H9 (cell line): ENCODE data around the gene DNAH8. TPM values are rescaled to one million over a fixed set of nuclear protein-coding genes. Genes with fewer than 3 reads are reported as not detected.

ENCODE experiments used
- DNase-seq: peaks from one replicate; pipeline ENCODE4 v3.0.0-alpha.2; 2017
- H2AFZ ChIP-seq: one replicate; pipeline ENCODE4 v1.6.1; 2013; ENCODE audit warnings: mild to moderate bottlenecking, low read length, control low read depth, moderate library complexity
- H2AK5ac ChIP-seq: 2 replicates; pipeline ENCODE4 v1.6.1; 2013; ENCODE audit warnings: low read length, control low read depth, mixed read lengths; ENCODE audit not compliant: insufficient read length
- H2BK120ac ChIP-seq: one replicate; pipeline ENCODE4 v1.6.1; 2013; ENCODE audit warnings: low read depth, mild to moderate bottlenecking, low read length, control low read depth, inconsistent platforms; ENCODE audit not compliant: poor library complexity, severe bottlenecking
- H2BK12ac ChIP-seq: 2 replicates; pipeline ENCODE4 v1.6.1; 2013; ENCODE audit warnings: low read length, control low read depth, mixed read lengths, low read depth; ENCODE audit not compliant: insufficient read length
- H2BK15ac ChIP-seq: 2 replicates; pipeline ENCODE4 v1.6.1; 2013; ENCODE audit warnings: low read depth, low read length, control low read depth
- H2BK20ac ChIP-seq: one replicate; pipeline ENCODE4 v1.6.1; 2013; ENCODE audit warnings: low read depth, mild to moderate bottlenecking, low read length, control low read depth, inconsistent platforms; ENCODE audit not compliant: poor library complexity, severe bottlenecking
- H2BK5ac ChIP-seq: 2 replicates; pipeline ENCODE4 v1.6.1; 2013; ENCODE audit warnings: low read length, control low read depth, mixed read lengths; ENCODE audit not compliant: insufficient read length
- H3K14ac ChIP-seq: 2 replicates; pipeline ENCODE4 v1.6.1; 2013; ENCODE audit warnings: low read length, control low read depth; ENCODE audit not compliant: insufficient read depth
- H3K18ac ChIP-seq: 2 replicates; pipeline ENCODE4 v1.6.1; 2013; ENCODE audit warnings: low read depth, mild to moderate bottlenecking, mixed read lengths, low read length, control low read depth; ENCODE audit not compliant: insufficient read length
- H3K23ac ChIP-seq: 2 replicates; pipeline ENCODE4 v1.6.1; 2013; ENCODE audit warnings: low read length, control low read depth, mixed read lengths, low read depth; ENCODE audit not compliant: insufficient read length
- H3K23me2 ChIP-seq: 2 replicates; pipeline ENCODE4 v1.6.1; 2013; ENCODE audit warnings: low read depth, mild to moderate bottlenecking, mixed read lengths, low read length, control low read depth; ENCODE audit not compliant: insufficient read length, poor library complexity, severe bottlenecking
- H3K27ac ChIP-seq: 2 replicates; pipeline ENCODE4 v1.5.1; 2013; ENCODE audit warnings: low read length, control low read depth, mixed read lengths, low read depth; ENCODE audit not compliant: insufficient read length
- H3K27me3 ChIP-seq: 2 replicates; pipeline ENCODE4 v1.6.1; 2013; ENCODE audit warnings: low read length, control low read depth, inconsistent platforms; ENCODE audit not compliant: insufficient read depth
- H3K4ac ChIP-seq: 2 replicates; pipeline ENCODE4 v1.6.1; 2013; ENCODE audit warnings: low read depth, mild to moderate bottlenecking, control low read depth, inconsistent platforms, low read length, moderate library complexity
- H3K4me1 ChIP-seq: 2 replicates; pipeline ENCODE4 v1.6.1; 2013; ENCODE audit warnings: low read length, control low read depth, inconsistent platforms; ENCODE audit not compliant: insufficient read depth
- H3K4me2 ChIP-seq: 2 replicates; pipeline ENCODE4 v1.6.1; 2013; ENCODE audit warnings: low read length, control low read depth, mixed read lengths; ENCODE audit not compliant: insufficient read length, insufficient read depth
- H3K56ac ChIP-seq: 2 replicates; pipeline ENCODE4 v1.6.1; 2013; ENCODE audit warnings: low read depth, mild to moderate bottlenecking, mixed read lengths, low read length, control low read depth; ENCODE audit not compliant: insufficient read length
- H3K79me1 ChIP-seq: 2 replicates; pipeline ENCODE4 v1.6.1; 2013; ENCODE audit warnings: low read depth, mild to moderate bottlenecking, moderate library complexity, low read length, control low read depth, inconsistent platforms; ENCODE audit not compliant: insufficient read depth, poor library complexity, severe bottlenecking
- H3K79me2 ChIP-seq: 2 replicates; pipeline ENCODE4 v1.6.1; 2013; ENCODE audit warnings: low read length, control low read depth, inconsistent platforms; ENCODE audit not compliant: insufficient read depth
- H3K9ac ChIP-seq: 2 replicates; pipeline ENCODE4 v1.6.1; 2013; ENCODE audit warnings: low read length, control low read depth, mixed read lengths; ENCODE audit not compliant: insufficient read length; ENCODE audit errors: extremely low read depth
- H3K9me3 ChIP-seq: one replicate; pipeline ENCODE4 v1.6.1; 2013; ENCODE audit warnings: low read depth, low read length, inconsistent platforms; ENCODE audit not compliant: control insufficient read depth
- H3T11ph ChIP-seq: one replicate; pipeline ENCODE4 v1.6.1; 2013; ENCODE audit warnings: mild to moderate bottlenecking, low read length, control low read depth, inconsistent platforms
- H4K20me1 ChIP-seq: one replicate; pipeline ENCODE4 v1.6.1; 2013; ENCODE audit not compliant: control insufficient read depth, insufficient read length, insufficient read depth
- H4K5ac ChIP-seq: 2 replicates; pipeline ENCODE4 v1.6.1; 2013; ENCODE audit warnings: low read depth, mild to moderate bottlenecking, mixed read lengths, low read length, control low read depth; ENCODE audit not compliant: insufficient read length
- H4K8ac ChIP-seq: replicated peaks from 2 replicates; pipeline ENCODE4 v1.6.1; 2013; ENCODE audit warnings: low read length, control low read depth, mixed read lengths, low read depth; ENCODE audit not compliant: insufficient read length
- H4K91ac ChIP-seq: 2 replicates; pipeline ENCODE4 v1.6.1; 2013; ENCODE audit warnings: low read depth, mild to moderate bottlenecking, moderate library complexity, mixed read lengths, low read length, control low read depth; ENCODE audit not compliant: insufficient read length
- H3K27ac Mint-ChIP-seq, 3 experiments: 2 replicates in 2 of 3; 3 replicates in 1 of 3; pipeline ENCODE4 v1.8.0; 2020 to 2021; ENCODE audit warnings: mixed read lengths in 3 of 3, mild to moderate bottlenecking in 1 of 3, moderate library complexity in 1 of 3
- H3K27me3 Mint-ChIP-seq: 2 replicates; pipeline ENCODE4 v1.8.0; 2021; ENCODE audit warnings: low read depth, mild to moderate bottlenecking, moderate library complexity, mixed read lengths
- H3K36me3 Mint-ChIP-seq, 3 experiments: 2 replicates in 2 of 3; 3 replicates in 1 of 3; pipeline ENCODE4 v1.8.0; 2020 to 2021; ENCODE audit warnings: low read depth in 3 of 3, mixed read lengths in 3 of 3; ENCODE audit not compliant: insufficient read depth in 1 of 3
- H3K4me1 Mint-ChIP-seq, 2 experiments: 2 replicates each; pipeline ENCODE4 v1.8.0; 2020; ENCODE audit warnings: mixed read lengths in 2 of 2
- H3K4me3 Mint-ChIP-seq, 2 experiments: 2 replicates in 1 of 2; 3 replicates in 1 of 2; pipeline ENCODE4 v1.8.0; 2020 to 2021; ENCODE audit warnings: mild to moderate bottlenecking in 2 of 2, mixed read lengths in 2 of 2, moderate library complexity in 1 of 2
- H3K9me3 Mint-ChIP-seq, 2 experiments: 2 replicates in 1 of 2; 3 replicates in 1 of 2; pipeline ENCODE4 v1.8.0; 2020; ENCODE audit warnings: mild to moderate bottlenecking in 2 of 2, mixed read lengths in 2 of 2, moderate library complexity in 1 of 2
- WGBS: extraction: QIAGEN DNeasy Blood & Tissue Kit; methylation state at CpG from one replicate; pipeline ENCODE4 v1.1.7; 2013; ENCODE audit warnings: missing lambda C conversion rate, low lambda C conversion rate, mixed read lengths; ENCODE audit not compliant: insufficient read length; ENCODE audit errors: extremely low coverage; 5-methylcytosine and 5-hydroxymethylcytosine counted together
- total RNA-seq: library from RNA; stranded (reverse); gene quantifications from 2 replicates; pipeline ENCODE4 v1.2.1, GENCODE V29; 2021
- TF ChIP-seq, protein P1 (sequence below): fragments of 200-600 bp; sonication (generic); conservative IDR thresholded peaks from 3 replicates; pipeline ENCODE4 v1.8.0; 2021; ENCODE audit warnings: antibody characterized with exemption, mild to moderate bottlenecking

DNAH8 gene
- total RNA-seq, 1 experiment from 2014 or later = not detected

DNA sequence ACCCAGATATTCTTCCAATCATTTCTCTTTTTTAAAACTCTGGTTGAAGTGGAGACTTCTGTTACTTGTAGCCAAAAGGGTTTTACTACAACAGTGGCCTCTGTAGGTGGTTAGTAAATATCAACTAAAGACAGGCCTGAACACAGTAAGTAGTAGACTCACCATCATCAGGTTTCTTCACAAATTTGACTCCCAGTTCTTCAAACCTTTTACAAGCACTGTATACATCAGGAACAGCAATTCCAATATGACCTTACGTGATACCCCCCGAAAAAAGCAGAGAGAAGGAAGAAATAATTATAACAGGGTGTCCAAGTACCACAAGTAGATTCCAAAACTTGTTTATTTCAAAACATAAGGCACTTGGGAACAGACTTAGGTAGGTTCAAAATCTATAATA, 33.3 kb upstream of the DNAH8 start:
- Histone ChIP-seq H3K18ac (no peak overlapping the region), H2AFZ (no peak overlapping the region), H4K8ac (no peak overlapping the region), H3K4ac (no peak overlapping the region), H4K91ac (no peak overlapping the region), H4K20me1 (no peaks in the 10 kb centered on the region), H2BK5ac (no peak overlapping the region), H2BK20ac (no peak overlapping the region), H3K4me1 (no peaks in the 10 kb centered on the region), H3K79me1 (peaks cover 4% of the 10 kb centered on the region), H2BK15ac (no peak overlapping the region), H3K56ac (no peak overlapping the region), H2BK12ac (no peak overlapping the region), H3K27ac (no peak overlapping the region), H2AK5ac (no peak overlapping the region), H4K5ac (no peak overlapping the region), H3K9me3 (no peaks in the 10 kb centered on the region), H3K14ac (no peak overlapping the region), H3K27me3 (no peaks in the 10 kb centered on the region), H3K79me2 (no peaks in the 10 kb centered on the region), H2BK120ac (no peak overlapping the region), H3K9ac (no peak overlapping the region), H3T11ph (no peak overlapping the region), H3K4me2 (no peak overlapping the region), H3K23ac (no peak overlapping the region), H3K23me2 (no peaks in the 10 kb centered on the region)
- no peaks in the 10 kb centered on the region for H3K9me3 Mint-ChIP-seq
- WGBS = no CpG with 5 or more reads among the region's 2 CpGs
- peaks cover 27 to 68% (median 68%) of the 10 kb centered on the region in 3 experiments; a peak in 6 of 7 replicates for H3K36me3 Mint-ChIP-seq
- H3K4me3 Mint-ChIP-seq = no peak overlapping the region
- no peaks in the 10 kb centered on the region for H3K4me1 Mint-ChIP-seq
- no peak overlapping the region for H3K27ac Mint-ChIP-seq
- DNase-seq = no peak
- H3K27me3 Mint-ChIP-seq = no peaks in the 10 kb centered on the region
- TF ChIP-seq, protein P1, sequence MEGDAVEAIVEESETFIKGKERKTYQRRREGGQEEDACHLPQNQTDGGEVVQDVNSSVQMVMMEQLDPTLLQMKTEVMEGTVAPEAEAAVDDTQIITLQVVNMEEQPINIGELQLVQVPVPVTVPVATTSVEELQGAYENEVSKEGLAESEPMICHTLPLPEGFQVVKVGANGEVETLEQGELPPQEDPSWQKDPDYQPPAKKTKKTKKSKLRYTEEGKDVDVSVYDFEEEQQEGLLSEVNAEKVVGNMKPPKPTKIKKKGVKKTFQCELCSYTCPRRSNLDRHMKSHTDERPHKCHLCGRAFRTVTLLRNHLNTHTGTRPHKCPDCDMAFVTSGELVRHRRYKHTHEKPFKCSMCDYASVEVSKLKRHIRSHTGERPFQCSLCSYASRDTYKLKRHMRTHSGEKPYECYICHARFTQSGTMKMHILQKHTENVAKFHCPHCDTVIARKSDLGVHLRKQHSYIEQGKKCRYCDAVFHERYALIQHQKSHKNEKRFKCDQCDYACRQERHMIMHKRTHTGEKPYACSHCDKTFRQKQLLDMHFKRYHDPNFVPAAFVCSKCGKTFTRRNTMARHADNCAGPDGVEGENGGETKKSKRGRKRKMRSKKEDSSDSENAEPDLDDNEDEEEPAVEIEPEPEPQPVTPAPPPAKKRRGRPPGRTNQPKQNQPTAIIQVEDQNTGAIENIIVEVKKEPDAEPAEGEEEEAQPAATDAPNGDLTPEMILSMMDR = no peak
